Neural cell (in vitro differentiated cells): ENCODE results near the gene SULT1A3.

Source experiments
- CTCF ChIP-seq: fragments of 450-650 bp; IDR thresholded peaks from 2 replicates; pipeline ENCODE4 v1.5.1; 2014; ENCODE audit warnings: antibody characterized with exemption, mild to moderate bottlenecking, moderate library complexity; ENCODE audit not compliant: poor library complexity, severe bottlenecking
- EP300 ChIP-seq: fragments of 450-650 bp; conservative IDR thresholded peaks from 2 replicates; pipeline ENCODE4 v1.6.1; 2014; ENCODE audit warnings: antibody characterized with exemption, mild to moderate bottlenecking, moderate library complexity; ENCODE audit not compliant: poor library complexity, severe bottlenecking
- EZH2 ChIP-seq: fragments of 200-600, 300-800 bp; shearing (Covaris generic), sonication (generic); IDR thresholded peaks from 2 replicates; pipeline ENCODE4 v1.6.1; 2014; ENCODE audit warnings: antibody characterized with exemption, low read length, borderline replicate concordance, mild to moderate bottlenecking; ENCODE audit not compliant: insufficient read depth, poor library complexity, severe bottlenecking
- MXI1 ChIP-seq: fragments of 450-650 bp; conservative IDR thresholded peaks from 2 replicates; pipeline ENCODE4 v1.6.1; 2014; ENCODE audit warnings: antibody characterized with exemption, mild to moderate bottlenecking; ENCODE audit not compliant: poor library complexity, severe bottlenecking
- POLR2AphosphoS5 ChIP-seq: IDR thresholded peaks from 2 replicates; pipeline ENCODE4 v1.6.1; 2012
- RAD21 ChIP-seq: fragments of 450-650 bp; conservative IDR thresholded peaks from 2 replicates; pipeline ENCODE4 v1.6.1; 2014; ENCODE audit warnings: antibody characterized with exemption, mild to moderate bottlenecking, moderate library complexity
- REST ChIP-seq: IDR thresholded peaks from 2 replicates; pipeline ENCODE4 v1.6.1; 2012; ENCODE audit warnings: borderline replicate concordance
- SMC3 ChIP-seq: fragments of 450-650 bp; conservative IDR thresholded peaks from 2 replicates; pipeline ENCODE4 v1.6.1; 2014; ENCODE audit warnings: antibody characterized with exemption, mild to moderate bottlenecking, moderate library complexity; ENCODE audit not compliant: poor library complexity
- TAF1 ChIP-seq: IDR thresholded peaks from 2 replicates; pipeline ENCODE4 v1.6.1; 2012; ENCODE audit warnings: low read depth

GRCh38 chr16:30166202-30166902, 32.7 kb upstream of the SULT1A3 start:
- TF ChIP-seq TAF1 (no peak), CTCF (no peak), EZH2 (no peak), REST (no peak), MXI1 (no peak), RAD21 (no peak), EP300 (no peak), SMC3 (no peak), POLR2AphosphoS5 (no peak)
